Activated CD8-positive, alpha-beta memory T cell treated with anti-CD3 and anti-CD28 coated beads for 1 hour (primary cell): Measurements from ENCODE around the gene SRCIN1.
"Not testable (repeated sequence)": the region's sequence is repeated elsewhere in the genome, so short reads cannot be mapped to it uniquely, and the experiment has no call there.

Experiments used
- DNase-seq, 2 donors: peaks; one replicate each; pipeline ENCODE4 v3.0.0-alpha.2; 2020; ENCODE audit warnings: low read depth in 1 of 2; ENCODE audit errors: extremely low read depth in 1 of 2

Gene SRCIN1

DNA sequence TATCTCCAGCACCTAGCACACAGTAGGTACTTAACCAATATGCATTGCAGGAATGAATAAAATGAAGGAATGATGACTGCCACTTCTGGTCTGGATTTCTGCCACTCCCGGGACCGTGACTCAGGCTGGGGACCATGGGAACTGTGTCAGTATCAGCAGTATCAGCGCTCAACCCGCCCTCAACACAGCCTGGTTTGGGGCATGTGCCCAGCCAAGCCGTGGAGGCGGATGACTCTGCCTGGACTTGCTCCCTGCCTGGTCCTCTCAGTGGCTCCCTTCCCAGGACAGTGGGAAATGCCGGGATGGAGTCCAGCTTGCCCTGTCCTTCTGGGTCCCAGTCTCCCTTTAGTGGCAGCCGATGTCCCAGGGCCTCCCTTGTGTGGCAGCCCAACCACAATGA lies 55.1 kb downstream of the SRCIN1 start:
- DNase-seq, result no peak

DNA sequence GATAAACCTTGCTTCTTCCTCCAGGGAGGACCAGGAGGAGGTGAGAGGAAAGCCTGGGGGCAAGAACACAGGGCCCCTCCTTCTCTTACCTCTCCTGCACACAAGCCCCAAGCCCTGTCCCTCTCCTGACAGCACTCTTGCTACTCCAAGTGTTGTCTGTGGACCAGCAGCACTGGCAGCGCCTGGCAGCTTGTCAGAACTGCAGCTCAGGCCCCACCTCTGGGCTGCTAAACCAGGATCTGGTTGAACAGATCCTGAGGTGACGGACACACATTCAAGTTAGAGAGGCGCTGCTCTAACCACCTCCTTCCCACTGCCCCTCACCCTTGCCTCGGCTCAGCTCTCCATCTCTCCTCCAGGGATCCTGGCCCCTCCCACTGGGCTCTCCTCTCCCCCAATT lies 56.5 kb downstream of the SRCIN1 start:
- DNase-seq, result no peak

DNA sequence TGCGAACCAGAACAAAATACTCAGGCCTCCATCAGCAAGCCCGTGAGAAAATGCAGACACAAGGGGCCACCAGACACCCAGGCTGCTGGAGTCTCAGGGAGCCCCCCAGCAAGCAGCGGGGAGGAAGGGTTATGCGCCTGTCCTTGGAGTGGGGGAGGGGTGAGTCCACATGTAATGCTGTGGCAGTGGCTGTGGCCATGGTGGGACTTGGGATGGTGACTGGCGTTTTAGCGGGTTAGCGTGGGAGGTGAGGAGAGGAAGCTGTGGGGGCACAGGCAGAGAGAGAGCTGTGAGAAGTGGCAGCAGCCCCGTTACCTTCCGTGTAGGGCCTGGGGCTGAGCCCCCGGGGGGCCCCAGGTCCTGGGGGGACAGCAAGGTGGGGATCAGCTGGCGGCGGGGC lies 58.3 kb downstream of the SRCIN1 start:
- DNase-seq, result no peak

DNA sequence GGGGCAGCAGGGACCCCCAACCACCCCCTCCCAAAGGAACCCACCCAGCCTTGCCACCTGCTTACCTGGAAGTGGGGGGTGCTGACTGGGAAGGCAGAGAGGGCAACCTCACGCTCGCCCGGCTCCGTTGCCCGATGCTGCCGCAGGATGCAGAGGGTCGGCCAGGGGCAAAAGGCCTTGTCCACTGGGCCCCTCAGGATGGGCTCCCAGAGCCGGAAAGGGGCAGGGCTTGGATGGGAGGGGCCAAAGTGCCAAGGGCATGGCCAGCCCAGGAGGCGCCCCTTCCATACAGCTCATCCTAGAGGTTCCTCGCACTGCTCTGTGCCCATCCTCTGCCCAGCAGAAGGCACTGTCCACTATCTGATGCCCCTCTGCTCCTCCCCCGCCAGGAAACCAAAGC lies 59.4 kb downstream of the SRCIN1 start:
- no peak for DNase-seq

DNA sequence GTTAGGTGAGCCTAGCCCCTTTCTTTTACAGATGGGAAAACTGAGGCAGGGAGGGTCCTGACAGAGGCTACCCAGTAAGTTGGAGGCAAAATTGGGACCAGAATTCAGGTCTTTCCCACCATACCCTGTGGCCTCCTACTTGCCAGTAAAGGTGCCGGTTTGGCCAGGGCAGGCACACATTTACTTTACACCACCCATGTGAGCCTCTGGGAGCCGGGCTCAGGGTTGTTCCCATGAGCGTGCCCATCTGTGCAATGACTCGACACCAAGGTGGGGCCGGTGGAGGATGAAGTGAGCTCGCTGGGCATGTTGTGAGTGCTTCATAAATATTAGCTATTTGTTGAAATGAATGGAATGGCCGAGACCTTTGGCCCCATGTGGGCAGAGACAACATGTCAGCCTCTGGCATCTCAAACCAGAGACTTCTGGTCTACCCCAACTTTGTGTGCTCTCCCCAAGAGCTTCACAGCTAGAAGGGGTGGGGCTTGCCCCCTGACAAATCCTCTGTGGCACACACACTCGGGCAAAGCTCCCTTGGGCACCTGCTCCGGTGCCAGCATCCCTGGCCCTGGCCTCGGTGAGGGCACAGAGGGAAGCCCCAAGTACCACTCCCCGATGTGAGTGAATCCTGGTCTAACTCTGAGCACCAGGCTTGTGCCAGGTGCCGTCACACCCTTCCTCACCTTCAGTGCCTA lies 60.1 kb downstream of the SRCIN1 start:
- no peak for DNase-seq

DNA sequence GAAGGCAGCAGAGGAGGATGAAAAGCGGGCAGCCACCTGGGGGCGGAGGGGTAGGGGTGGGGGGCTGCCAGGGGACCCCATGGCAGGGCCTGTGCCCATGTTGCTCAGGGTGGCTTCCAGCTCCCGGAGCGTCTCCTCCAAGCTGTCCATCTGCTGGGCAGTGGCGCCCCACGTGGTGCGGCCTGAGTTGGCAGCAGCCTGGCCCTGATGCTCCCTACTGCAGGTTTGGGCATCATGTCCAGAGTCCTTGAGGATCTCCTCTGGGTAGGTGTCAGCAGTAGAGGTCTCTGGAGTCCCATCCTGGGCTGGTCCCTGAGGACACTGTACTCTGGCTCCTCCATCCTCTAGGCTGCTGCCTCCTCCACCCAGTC lies 60.9 kb downstream of the SRCIN1 start:
- DNase-seq, result no peak

DNA sequence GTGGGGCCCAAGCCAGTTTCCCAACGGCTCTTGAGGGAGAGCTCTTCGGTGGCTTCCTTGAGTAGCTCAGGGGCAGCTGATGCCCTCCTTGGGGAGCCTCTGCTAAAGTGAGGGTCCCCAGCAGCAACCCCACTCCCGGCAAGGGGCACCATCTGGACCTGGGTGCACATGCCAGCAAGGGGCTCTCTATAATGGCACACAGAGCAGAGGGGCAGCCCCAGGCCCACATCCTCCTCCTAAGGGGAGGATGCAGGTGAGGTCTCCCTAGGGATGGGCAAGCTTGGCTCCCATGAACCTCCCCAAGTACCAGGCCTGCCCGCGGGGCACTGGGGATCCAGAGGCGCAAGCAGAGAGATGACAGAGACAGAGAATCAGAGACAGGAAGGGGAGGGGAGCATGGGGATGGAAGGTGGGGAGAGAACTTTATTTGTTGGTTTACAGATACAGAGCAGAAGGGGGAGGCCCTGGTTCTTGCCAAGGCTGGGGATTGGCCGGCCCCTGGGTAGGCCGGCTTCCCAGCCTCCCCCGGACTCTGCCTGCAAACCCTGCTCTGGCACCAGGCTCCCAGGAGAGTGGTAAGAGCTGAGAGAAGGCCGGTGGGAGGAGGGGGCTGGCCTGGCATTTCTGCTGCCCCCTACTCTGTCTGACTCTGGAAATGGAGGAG lies 61.4 kb downstream of the SRCIN1 start:
- DNase-seq, result no peak

DNA sequence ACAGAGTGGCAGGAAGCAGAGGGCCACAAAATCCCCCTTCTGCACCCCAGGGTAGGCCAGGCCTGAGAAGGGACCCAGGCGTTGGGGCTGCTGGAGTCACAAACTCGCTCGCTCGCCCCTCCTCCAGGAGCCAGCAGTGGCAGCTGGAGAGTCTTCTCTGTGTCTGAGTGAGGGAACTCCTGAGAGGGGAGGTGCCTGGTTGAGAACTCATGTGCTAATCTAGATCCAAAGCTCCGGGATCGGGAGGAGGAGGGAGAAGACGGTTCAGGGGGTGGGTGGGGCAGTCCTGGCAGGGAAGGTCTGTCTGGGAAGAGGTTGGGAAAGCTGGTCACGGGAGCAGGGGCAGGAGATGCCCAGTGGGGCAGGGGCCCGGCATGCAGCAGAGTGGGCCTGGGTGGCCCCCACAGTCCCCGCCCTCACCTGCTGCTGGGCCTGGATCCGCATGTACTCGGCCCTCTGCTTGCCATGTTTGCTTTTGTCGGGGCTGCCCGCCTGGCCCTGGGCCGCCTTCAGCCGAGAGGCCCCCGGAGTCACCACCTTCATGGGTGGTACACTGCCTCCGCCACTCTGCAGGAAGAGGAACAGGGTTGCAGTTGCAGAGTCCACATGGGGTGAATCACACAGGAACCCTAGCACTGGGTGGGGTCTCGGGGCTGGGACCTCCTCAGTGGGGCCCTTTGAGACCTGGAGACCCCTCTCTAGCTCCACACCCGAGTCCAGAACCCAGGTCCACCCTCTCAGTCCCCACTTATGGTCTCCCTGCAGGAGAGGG lies 62.2 kb downstream of the SRCIN1 start:
- DNase-seq, result no peak

DNA sequence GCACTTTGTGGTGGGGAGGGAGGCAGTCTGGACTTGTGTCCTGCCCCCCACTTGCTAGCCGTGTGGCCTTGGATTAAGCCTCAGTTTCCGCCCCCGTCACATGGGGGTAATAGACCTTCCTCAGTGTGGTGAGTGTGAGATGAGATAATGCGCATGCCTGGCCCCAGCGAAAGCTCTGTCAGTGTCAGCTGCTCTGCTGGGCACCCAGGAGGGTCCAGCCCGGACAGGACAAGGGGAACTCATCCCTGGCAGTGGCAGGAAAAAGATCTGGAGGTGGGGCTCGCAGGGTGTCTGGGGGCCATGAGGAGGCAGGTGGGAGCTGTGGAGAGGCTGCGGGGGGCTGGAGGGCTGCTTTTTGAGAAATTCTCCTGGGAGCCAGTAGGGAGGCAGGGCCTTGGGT lies 63.5 kb downstream of the SRCIN1 start:
- DNase-seq, result no peak

DNA sequence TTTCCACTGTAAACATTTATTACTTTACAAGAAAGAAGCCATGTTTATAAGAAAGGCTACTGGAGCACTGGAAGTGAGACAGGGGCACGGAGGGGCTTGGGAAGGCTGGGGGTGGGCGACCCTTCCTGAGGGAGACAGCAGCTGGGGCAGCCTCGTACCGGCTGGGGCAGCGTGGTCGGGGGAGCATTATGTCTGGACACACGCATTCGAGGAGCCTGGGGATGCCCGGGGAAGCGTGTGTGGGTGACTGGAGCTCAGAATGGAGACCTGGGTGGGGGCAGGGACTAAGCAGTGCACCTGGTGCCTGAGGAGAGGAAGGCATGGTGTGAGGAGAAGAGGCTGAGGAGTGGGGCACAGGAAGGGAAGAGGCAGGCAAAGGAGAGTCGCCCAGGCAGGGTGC lies 64.5 kb downstream of the SRCIN1 start:
- no peak for DNase-seq

DNA sequence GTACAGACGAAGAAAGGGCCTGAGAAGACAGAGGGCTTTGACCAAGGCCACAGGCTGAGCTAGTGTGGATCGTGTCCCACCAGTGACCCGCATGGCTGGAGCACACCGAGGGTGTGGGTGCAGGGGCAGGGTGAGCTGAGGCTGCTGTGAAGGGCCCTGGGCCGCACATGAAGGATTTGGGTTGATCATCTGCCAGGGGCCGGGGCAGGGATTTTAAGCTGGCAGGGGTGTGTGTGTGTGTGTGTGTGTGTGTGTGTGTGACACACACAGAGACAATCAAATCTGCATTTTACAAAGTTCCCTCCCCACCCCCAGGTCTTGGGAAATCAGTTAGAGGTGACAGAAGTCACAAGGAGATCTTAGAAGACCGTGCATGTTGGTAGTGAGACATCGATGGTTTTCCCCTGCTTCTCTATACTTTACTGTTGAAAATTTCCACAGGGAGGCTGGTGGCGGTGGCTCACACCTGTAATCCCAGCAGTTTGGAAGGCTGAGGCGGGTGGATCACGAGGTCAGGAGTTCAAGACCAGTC lies 65.2 kb downstream of the SRCIN1 start:
- DNase-seq, result no peak

DNA sequence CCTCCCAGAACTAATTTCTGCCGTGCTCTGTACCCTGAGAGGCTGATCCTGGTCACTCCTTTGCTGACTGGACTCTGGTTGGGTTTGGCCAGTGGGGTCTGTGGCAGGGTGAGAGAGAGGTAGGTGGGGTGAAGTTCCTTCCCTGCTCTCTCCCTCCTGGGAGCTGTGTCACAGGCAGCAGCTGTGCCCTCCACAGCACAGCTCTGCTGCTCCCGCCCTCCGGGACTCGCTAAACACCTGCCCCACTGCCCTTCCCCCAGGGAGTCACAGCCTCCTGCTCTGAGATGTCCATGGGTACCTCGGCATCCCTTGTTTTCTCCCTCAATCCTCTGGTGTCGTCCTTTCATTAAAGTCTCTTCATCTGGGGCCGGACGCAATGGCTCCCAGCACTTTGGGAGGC lies 66.4 kb downstream of the SRCIN1 start:
- no peak for DNase-seq

DNA sequence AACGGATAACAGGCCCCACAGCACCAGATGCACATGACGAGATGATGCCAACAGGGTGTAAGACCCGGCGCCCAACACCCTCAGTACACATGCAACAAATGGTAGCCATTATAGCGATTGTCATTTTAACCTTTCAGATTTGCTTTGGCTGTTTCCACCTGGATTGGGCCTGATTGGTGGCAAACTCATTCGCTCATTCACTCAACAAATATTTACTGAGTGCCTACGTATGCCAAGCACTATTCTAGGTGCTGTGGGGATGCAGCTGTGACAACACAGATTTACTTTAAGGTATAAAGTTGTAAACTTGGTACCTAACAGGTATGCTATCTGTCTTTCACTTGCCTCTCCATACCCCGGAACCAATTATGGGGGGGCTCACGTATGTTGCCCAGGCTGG lies 66.8 kb downstream of the SRCIN1 start:
- DNase-seq, result no peak

DNA sequence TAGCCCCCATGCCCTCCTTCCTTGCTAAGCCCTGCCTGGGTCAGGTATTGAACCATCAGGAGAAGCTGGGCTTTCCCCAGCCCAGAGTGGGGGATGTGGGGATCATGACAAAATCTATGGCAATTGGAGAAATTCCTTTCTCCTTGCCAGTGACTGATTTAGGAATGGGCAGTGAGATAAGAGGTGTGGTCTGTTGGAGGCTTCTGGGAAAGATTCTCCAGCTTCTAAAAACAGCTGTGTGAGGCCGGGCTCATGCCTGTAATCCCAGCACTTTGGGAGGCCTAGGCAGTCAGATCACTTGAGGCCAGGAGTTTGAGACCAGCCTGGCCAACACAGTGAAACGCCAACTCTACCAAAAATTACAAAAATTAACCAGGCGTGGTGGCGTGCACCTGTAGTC lies 69.1 kb downstream of the SRCIN1 start:
- no peak for DNase-seq

DNA sequence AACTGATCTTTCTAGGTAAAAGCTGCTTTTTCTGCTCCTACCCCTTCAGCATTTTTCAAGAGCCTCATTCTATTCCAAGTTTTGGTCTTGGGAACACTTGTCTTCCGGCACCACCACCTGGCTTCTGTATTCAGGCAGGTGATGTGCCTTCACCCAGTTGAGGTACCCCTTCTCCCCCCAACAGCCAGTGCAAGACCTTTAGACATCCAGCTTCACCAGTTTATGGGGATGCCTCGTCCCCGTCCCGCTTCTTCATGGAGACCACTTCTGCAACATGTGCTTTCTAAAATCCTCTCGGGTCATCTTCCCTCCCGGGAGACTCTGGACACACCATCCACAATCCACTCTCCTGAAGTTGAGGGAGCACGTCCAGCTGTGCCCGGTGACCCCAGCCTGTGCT lies 69.9 kb downstream of the SRCIN1 start:
- DNase-seq, result no peak

DNA sequence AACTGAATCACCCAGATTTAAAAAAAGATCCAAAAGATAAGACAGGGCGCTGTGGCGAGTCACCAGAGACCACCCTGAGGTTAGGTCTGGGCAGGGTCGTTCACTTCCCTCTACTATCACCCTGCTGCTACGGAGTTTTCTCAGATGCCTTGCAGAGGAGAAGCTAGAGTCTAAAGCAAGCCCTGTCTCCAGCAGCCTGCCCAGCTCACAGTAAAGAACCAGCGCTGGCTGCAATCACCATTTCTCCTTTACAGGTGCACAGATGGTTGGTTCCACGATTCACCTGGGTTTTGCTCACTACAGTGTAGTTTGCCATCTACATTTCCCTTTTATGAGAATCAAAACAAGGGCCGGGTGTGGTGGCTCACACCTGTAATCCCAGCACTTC lies 71.3 kb downstream of the SRCIN1 start:
- DNase-seq, result no peak

DNA sequence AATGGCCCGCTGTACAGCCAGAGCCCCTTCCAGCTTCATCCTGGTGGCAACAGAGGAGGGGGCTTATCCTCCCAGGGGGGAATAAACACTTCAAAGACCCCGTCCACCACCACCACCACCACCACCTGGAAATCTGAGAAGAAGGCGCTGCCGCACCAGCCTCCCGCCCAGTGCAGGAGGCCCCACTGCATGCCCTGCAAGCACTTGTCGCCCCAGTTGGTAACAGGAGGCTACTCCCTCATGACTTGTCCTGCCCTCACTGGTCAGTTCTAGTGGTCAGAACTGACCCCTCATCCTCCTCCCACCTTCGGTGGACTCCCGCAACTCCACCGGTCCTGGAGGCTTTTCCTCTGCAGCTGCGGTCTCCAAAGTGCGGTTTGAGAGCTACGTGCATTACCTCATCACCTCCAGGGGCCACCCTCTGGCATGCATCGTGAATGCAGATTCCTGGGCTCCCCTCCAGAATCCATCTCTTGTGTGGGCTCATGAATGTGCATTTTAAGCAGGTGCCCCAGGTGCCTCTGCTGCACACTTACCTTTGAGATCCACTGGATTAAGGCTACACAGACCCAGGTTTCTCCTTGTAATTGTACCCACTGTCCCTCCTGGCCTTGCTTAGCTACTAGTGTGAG lies 71.8 kb downstream of the SRCIN1 start:
- no peak for DNase-seq

DNA sequence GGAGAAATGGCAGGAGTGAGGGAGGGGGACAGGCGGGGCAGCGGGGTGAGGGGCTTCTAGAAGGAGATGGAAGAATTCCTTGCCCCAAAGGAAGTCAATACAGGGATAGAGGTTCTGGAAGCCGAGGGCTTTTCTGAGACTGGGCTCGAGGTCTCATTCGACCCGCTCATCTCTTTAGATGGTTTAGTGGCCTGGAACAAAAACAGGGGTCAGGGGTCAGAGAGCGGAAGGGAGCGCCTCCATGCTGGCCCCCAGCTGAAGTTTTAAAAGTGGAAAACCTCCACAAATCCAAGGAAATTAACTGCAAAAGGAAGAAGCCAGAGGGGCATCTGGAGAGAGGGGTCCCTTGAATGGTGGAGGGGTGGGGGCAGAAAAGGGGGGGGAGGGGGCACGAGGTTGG lies 72.5 kb downstream of the SRCIN1 start:
- no peak for DNase-seq

DNA sequence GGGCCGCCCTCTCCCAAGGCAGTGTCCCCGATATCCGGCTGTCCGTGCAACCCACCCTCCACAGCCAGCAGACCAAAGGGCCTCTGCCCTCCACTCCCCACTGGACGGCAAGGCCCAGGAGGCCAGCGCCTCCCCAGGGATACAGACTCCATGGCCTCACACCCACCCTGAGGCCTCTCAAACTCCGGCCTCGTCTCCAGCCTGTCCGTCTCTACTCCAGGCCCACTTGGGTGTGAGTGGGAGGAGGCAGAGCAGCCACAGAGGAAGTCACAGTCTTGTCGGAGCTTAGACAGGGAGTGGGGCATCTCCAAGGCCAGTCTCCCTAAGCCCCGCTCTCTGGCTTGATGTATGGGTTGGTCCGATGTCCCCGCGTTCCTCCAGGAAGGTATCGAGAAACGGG lies 73.3 kb downstream of the SRCIN1 start:
- DNase-seq, result no peak

DNA sequence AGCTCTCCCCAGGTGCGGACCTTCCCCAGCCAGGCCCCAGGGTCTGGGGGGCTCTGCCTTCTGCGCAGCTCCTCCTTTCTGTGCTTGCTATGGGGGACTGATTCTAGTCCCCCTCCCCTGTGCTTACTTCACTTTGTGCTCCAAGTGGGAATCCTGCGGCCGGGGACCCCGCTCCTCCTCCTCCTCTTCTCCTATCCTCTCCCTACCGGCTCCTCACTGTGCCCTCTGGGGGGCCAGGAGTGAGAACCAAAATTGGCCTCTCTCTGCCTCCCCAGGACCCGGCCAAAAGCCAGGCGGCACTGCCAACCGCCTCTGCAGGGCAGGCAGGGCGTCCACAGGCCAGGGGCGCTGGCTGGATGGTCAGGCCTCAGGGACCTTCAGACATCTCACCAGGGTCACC lies 74.0 kb downstream of the SRCIN1 start:
- DNase-seq, result not testable (repeated sequence)

DNA sequence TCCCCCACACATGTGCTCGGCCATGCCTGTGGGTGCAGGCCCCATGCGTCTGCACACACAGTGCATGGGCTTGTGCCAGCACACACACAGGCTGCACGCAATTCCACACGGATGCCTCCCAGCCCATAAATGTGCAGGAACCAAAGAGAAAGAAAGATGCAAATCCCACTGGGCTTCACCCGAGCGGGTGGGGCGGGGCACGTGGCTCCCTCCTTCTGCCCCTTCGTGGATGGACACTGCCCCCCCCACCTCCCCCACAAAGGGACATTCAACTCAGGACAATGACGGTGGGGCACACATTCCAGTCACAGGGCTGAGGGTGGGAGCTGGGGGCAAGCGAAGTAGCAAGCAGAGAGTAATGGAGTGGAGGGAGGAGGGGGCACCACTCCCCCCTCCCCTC lies 74.9 kb downstream of the SRCIN1 start:
- DNase-seq, result not testable (repeated sequence)
